Osteoblast (primary cell): ENCODE data around the gene TIMP2. TPM values are rescaled to one million over a fixed set of nuclear protein-coding genes. Genes with fewer than 3 reads are reported as not detected.
A peak's percentile ranks its signal among the peaks of the same experiment; 100 is the strongest.

Source experiments
- DNase-seq: peaks from one replicate; pipeline ENCODE4 v3.0.0; 2011; ENCODE audit warnings: low spot score, mixed read lengths; ENCODE audit not compliant: insufficient read length; ENCODE audit errors: missing footprints
- H2AFZ ChIP-seq: 2 replicates; pipeline ENCODE4 v1.6.0; 2011; ENCODE audit warnings: mild to moderate bottlenecking, low read length
- H3K27ac ChIP-seq: 2 replicates; pipeline ENCODE4 v1.5.1; 2011; ENCODE audit warnings: mild to moderate bottlenecking, low read depth, low read length, moderate library complexity
- H3K27me3 ChIP-seq: 2 replicates; pipeline ENCODE4 v1.6.0; 2012; ENCODE audit warnings: mild to moderate bottlenecking, control low read depth, inconsistent platforms, low read length, moderate library complexity; ENCODE audit not compliant: insufficient read depth
- H3K36me3 ChIP-seq: 2 replicates; pipeline ENCODE4 v1.5.1; 2011; ENCODE audit warnings: mild to moderate bottlenecking, low read length, control low read depth, moderate library complexity; ENCODE audit not compliant: insufficient read depth
- H3K4me1 ChIP-seq: 2 replicates; pipeline ENCODE4 v1.5.1; 2011; ENCODE audit warnings: mild to moderate bottlenecking, low read length, control low read depth, moderate library complexity; ENCODE audit not compliant: insufficient read depth
- H3K4me2 ChIP-seq: 2 replicates; pipeline ENCODE4 v1.6.0; 2011; ENCODE audit warnings: mild to moderate bottlenecking, low read length; ENCODE audit not compliant: insufficient read depth
- H3K4me3 ChIP-seq: fragments of 200-600 bp; sonication (generic); 3 replicates; pipeline ENCODE4 v1.5.1; 2012; ENCODE audit warnings: mild to moderate bottlenecking, low read length, inconsistent platforms; ENCODE audit not compliant: insufficient read depth
- H3K79me2 ChIP-seq: 2 replicates; pipeline ENCODE4 v1.6.0; 2012; ENCODE audit warnings: mild to moderate bottlenecking, low read length, control low read depth, inconsistent platforms; ENCODE audit not compliant: insufficient read depth
- H3K9me3 ChIP-seq: 2 replicates; pipeline ENCODE4 v1.5.1; 2011; ENCODE audit warnings: low read depth, low read length, control low read depth
- H4K20me1 ChIP-seq: 2 replicates; pipeline ENCODE4 v1.6.0; 2012; ENCODE audit warnings: mild to moderate bottlenecking, low read length, control low read depth; ENCODE audit not compliant: insufficient read depth
- total RNA-seq: library from RNA; depleted of rRNA; stranded (reverse); fragments of >200 nt; gene quantifications from 2 replicates; pipeline ENCODE4 v1.2.3, GENCODE V29; 2012
- TF ChIP-seq, protein P1 (sequence below): IDR thresholded peaks from 2 replicates; pipeline ENCODE4 v1.5.1; 2011; ENCODE audit warnings: mild to moderate bottlenecking, low read depth, low read length, moderate library complexity; ENCODE audit errors: extremely low read depth

Gene TIMP2
- total RNA-seq, 1 donor = 164 TPM

DNA sequence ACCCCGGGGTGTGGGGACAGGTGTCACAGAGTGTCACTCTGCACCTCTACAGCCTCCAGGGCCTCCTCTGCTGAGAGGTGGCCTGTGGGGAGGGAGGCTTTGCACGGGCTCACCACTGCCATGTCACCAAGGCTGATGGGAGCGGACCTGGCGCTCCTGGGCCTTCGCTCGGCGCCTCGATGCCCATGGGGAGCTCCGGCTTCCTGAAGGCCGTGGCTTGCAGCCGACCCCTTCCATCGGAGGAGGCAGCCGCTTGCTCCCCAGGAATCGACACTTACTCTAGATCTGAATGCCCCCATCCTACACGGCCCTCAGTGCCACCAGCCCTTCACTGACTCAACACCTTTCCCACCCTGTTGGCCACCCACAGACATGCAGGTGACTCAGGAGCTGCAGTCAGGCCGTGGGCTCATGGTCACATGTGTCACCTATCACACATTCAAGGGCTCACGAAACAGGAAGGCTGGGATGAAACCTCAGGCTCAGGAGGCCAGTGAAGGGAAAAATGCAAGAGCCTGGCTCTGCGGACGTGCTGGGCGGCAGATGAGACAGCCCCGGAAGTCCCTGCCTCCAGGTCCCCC, 42.7 kb upstream of the TIMP2 start:
- Histone ChIP-seq H3K4me1 (no peaks in the 10 kb centered on the region), H3K4me2 (no peak overlapping the region), H3K4me3 (no peak overlapping the region), H3K9me3 (no peaks in the 10 kb centered on the region), H3K27me3 (no peaks in the 10 kb centered on the region), H4K20me1 (peaks cover 9% of the 10 kb centered on the region), H3K27ac (no peak overlapping the region), H3K79me2 (peaks cover 7% of the 10 kb centered on the region), H2AFZ (no peak overlapping the region), H3K36me3 (peaks cover 12% of the 10 kb centered on the region)
- TF ChIP-seq, protein P1, sequence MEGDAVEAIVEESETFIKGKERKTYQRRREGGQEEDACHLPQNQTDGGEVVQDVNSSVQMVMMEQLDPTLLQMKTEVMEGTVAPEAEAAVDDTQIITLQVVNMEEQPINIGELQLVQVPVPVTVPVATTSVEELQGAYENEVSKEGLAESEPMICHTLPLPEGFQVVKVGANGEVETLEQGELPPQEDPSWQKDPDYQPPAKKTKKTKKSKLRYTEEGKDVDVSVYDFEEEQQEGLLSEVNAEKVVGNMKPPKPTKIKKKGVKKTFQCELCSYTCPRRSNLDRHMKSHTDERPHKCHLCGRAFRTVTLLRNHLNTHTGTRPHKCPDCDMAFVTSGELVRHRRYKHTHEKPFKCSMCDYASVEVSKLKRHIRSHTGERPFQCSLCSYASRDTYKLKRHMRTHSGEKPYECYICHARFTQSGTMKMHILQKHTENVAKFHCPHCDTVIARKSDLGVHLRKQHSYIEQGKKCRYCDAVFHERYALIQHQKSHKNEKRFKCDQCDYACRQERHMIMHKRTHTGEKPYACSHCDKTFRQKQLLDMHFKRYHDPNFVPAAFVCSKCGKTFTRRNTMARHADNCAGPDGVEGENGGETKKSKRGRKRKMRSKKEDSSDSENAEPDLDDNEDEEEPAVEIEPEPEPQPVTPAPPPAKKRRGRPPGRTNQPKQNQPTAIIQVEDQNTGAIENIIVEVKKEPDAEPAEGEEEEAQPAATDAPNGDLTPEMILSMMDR = no peak
- peak; percentile 54 for DNase-seq

DNA sequence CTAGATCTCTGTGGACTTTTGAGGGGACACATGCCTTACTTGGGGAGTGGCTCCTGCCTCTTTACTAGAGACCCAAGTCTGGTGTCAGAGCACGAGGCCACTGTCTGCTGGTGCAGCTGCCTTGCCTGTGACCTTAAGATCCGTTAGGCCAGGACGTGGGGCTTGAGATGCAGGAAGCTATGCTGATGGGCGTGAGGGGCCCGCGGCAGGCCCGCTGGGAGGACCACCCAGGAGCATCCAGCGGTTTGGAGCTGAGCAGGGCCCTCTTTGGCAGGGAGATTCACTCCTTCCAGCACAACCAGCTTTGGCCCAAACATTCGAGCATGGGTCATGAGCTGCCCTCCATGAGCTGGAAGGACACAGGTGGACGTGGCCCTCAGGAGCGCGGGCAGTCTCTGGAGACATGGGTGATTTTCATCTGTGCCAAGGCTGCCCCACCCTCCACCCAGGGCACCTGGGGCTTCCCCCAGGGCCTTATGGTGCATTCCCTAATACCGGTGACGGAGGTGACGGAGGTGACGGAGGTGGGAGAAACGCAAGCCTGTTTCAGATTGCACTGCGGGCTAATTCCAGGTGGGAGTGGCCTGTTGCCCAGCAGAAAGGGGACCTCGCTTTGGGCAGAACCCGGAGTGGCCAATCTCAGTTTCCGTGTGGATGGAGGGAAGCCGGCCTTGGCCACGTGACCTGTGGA, 41.9 kb upstream of the TIMP2 start:
- H3K27ac ChIP-seq = no peak overlapping the region
- H3K9me3 ChIP-seq = no peaks in the 10 kb centered on the region
- peaks cover 12% of the 10 kb centered on the region for H3K36me3 ChIP-seq
- peaks cover 9% of the 10 kb centered on the region for H4K20me1 ChIP-seq
- no peak overlapping the region for H3K4me3 ChIP-seq
- H2AFZ ChIP-seq = no peak overlapping the region
- peaks cover 7% of the 10 kb centered on the region for H3K4me1 ChIP-seq
- peaks cover 7% of the 10 kb centered on the region for H3K79me2 ChIP-seq
- DNase-seq = peak; percentile 56
- TF ChIP-seq, protein P1 = no peak
- no peaks in the 10 kb centered on the region for H3K27me3 ChIP-seq
- no peak overlapping the region for H3K4me2 ChIP-seq

DNA sequence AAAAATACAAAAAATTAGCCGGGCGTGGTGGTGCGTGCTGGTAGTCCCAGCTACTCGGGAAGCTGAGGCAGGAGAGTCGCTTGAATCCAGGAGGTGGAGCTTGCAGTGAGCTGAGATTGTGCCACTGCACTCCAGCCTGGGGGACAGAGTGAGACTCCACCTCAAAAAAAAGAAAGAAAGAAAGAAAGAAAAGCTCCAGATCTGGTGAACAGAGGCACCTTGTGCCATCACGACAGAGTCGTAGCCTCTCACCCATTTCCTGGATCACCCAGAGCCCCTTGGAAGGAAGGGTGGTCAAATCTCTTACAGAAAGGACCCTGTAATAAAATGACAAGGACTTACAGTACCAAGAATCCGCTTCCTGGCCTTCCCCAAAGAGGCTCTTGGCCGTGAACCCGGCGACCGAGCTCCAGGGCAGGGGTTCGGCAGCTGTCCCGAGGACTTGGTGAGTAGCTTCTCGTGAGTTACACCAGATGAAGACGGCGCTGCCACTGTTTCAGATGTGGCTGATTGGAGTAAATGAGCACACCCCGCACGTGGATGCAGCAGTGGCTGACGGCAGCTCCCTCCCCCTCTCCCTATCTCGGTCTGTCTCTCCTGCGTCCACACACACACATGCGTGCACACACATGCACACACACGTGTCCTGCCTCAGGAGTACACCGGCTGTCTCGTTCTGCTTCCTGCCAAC, 41.1 kb upstream of the TIMP2 start:
- Histone ChIP-seq H2AFZ (no peak overlapping the region), H3K79me2 (peaks cover 7% of the 10 kb centered on the region), H3K4me3 (no peak overlapping the region), H4K20me1 (peaks cover 9% of the 10 kb centered on the region), H3K27me3 (no peaks in the 10 kb centered on the region), H3K36me3 (peaks cover 12% of the 10 kb centered on the region), H3K4me2 (no peak overlapping the region), H3K4me1 (peaks cover 7% of the 10 kb centered on the region), H3K27ac (no peak overlapping the region), H3K9me3 (no peaks in the 10 kb centered on the region)
- TF ChIP-seq, protein P1 = no peak
- DNase-seq = peak; percentile 62

DNA sequence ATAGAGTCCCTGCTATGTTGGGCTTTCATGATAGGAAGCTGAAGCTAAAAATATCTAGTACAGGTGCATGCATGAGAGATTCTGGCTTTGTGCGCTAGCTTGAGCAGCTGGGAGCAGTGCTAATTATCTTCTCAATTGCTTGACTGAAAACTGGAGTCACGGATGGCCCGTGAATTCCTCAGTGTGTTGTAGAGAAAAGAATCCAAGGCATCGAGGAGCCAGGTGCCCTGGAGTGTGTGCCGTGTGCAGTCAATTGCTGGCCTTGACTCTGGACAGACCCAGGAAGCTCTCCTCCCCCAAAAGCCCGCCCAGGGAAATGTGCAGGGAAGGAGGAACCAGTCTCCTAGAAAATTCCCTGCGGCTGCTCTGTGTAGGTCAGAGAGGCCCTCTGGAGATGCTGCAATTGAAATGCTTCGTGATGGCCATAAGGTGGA, 40.3 kb upstream of the TIMP2 start:
- Histone ChIP-seq H4K20me1 (peaks cover 4% of the 10 kb centered on the region), H3K36me3 (peaks cover 12% of the 10 kb centered on the region), H3K79me2 (peaks cover 2% of the 10 kb centered on the region), H3K4me2 (no peak overlapping the region), H3K9me3 (no peaks in the 10 kb centered on the region), H3K27ac (no peak overlapping the region), H3K4me1 (peaks cover 7% of the 10 kb centered on the region), H2AFZ (no peak overlapping the region), H3K27me3 (no peaks in the 10 kb centered on the region), H3K4me3 (no peak overlapping the region)
- no peak for DNase-seq
- TF ChIP-seq, protein P1 = no peak
